ENCODE measurements around the gene PLCXD1.
"Not testable (repeated sequence)": the region's sequence is repeated elsewhere in the genome, so short reads cannot be mapped to it uniquely, and the experiment has no call there.

The PLCXD1 gene

GRCh38 chrX:262381-262909 is 18.7 kb upstream of the PLCXD1 start:
- DNase-seq (ENCODE audit: low read depth in 2 of 3, low spot score in 1 of 3), result no peak

GRCh38 chrX:264006-264405 is 17.2 kb upstream of the PLCXD1 start:
- not testable (repeated sequence) for DNase-seq (ENCODE audit: low read depth in 2 of 3, low spot score in 1 of 3)

DNA sequence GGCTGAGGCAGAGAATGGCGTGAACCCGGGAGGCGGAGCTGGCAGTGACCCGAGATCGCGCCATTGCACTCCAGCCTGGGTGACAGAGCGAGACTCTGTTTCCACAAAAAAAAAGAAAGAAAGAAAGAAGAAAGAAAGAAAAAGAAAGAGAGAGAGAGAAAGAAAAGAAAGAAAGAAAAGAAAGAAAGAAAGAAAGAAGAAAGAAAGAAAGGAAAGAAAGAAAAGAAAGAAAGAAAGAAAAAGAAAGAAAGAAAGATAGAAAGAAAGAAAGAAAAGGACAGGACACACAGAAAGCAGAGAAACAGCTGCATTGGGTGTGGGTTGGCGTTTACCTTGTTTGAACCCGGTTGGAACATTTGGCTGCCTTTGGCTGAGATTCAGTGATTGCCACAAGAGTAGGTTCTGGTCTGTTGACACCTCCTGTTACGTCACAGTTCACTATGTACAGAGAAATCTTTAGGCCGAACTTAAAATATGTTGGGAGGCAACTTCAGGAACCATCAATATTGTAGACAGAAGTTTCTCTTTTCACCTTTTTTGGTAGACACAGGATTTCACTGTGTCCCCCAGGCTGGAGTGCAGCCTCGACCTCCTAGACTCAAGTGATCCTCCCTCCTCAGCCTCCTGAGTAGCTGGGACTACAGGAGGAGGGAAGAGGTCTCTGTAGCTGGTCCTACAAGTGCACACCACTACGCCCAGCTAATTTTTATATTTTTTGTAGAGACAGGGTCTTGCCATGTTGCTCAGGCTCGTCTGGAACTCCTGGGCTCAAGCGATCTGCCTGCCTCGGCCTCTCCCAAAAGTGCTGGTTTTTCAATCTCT is 16.3 kb upstream of the PLCXD1 start:
- no peak for DNase-seq (ENCODE audit: low read depth in 2 of 3, low spot score in 1 of 3)

DNA sequence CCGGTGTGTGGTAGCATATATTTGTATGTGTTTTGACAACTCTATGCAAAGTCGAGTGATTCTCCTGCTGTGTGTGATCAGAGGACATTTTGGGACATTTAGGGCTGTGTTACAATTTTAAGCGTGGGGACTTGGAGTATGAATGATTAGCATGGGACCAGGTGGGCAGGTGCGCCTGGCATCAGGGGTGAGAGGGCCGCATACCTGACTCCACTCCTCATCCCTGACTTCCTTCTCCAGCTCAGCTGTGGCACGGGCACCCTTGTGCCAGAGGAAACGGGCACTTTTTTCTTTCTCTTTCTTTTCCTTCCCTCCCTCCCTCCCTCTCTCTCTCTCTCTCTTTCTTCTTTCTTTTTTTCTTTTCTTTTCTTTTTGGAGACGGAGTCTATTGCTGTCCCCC is 15.7 kb upstream of the PLCXD1 start:
- DNase-seq (ENCODE audit: low read depth in 2 of 3, low spot score in 1 of 3), result no peak

- DNase-seq (ENCODE audit: low read depth in 2 of 3, low spot score in 1 of 3), result no peak
Measured at GRCh38 chrX:267771-268261, 13.4 kb upstream of the PLCXD1 start.

GRCh38 chrX:270848-271367 is 10.3 kb upstream of the PLCXD1 start:
- DNase-seq (ENCODE audit: low read depth in 2 of 3, low spot score in 1 of 3), result no peak

DNA sequence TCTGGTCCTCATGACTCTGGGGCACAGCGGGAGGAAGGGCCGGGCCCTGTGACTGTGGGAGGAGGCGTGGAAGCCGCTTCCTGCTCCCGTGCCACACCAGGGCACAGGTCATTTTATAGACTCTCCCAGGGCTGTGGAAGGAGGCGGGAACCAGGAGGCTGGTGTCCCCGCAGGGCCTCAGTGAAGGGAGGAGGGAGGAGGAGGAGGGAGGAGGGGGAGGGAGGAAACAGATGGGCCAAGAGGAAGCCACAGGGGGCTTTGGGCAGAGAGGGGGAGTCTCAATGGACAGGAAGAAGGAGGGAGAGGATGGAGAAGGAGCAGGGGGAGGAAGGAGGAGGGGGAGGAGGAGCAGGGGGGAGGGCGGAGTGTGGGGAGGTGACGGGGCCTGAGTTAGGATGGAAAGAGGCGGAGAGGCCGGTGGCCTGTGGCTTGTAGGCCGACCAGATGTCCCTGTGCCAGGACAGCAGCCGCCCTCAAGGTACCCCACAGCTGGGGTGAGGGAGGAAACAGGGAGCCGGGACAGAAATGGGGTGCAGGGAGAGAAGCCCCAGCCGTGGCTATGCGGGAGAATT is 6.2 kb upstream of the PLCXD1 start:
- no peak for DNase-seq (ENCODE audit: low read depth in 2 of 3, low spot score in 1 of 3)

GRCh38 chrX:275476-275966 is 5.7 kb upstream of the PLCXD1 start:
- no peak for DNase-seq (ENCODE audit: low read depth in 2 of 3, low spot score in 1 of 3)

DNA sequence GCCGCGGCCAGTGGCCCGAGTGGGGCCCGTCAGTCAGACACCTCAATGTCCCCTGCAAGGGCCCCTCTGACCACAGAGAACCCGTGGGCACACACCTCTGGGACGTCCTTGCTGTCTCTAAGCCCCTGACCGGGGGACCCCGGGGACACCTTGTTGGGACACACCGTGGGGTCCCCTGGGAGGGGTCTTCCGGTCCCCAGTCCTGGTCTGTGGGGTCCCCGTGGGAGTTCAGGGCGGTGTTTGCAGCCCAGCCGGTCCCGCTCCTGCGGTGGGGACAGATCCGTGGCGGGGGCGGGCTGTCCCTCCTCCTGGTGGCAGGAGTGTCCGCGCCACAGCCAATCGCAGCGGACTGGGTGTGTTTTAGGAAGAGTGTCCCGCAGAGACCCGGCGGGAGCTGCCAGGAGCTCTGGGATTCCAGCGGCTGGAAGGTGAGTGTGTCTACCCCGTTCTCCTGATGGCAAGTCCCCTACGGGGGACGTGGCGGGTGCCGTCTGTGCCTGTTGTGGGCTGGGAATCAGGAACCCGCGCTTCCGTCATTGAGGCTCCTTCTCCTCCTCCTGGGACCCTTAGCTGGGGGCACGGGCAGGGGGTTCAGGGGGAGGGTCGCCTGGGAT is 5.1 kb upstream of the PLCXD1 start:
- DNase-seq (ENCODE audit: low read depth in 2 of 3, low spot score in 1 of 3), result peak in 1 of 3 donors; percentile 36

GRCh38 chrX:276581-277201 is 4.5 kb upstream of the PLCXD1 start:
- DNase-seq (ENCODE audit: low read depth in 2 of 3, low spot score in 1 of 3), result no peak

DNA sequence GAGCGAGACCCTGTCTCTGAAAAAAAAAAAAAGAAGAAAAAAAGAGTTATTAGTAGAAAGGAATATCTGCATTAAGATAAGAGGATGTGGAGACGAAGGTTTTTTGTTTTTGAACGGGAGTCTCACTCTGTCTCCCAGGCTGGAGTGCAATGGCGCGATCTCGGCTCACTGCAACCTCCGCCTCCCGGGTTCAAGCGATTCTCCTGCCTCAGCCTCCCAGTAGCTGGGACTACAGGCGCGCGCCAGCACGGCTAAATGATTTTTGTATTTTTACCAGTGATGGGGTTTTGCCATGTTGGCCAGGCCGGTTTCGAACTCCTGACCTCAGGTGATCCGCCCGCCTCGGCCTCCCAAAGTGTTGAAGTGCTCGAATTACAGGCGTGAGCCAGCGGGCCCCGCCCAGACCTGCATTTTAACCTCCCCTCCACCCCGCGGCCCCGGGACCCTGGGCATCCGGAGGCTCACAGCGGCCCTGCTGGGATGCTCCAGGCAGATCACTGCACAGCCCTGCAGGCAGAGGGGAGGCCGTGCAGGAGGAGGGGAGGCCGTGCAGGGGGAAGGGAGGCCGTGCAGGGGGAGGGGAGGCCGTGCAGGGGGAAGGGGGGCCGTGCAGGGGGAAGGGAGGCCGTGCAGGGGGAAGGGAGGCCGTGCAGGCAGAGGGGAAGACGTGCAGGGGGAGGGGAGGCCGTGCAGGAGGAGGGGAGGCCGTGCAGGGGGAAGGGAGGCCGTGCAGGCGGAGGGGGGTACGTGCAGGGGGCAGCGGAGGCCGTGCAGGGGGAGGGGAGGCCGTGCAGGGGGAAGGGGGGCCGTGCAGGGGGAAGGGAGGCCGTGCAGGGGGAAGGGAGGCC is 1.2 kb upstream of the PLCXD1 start:
- not testable (repeated sequence) for DNase-seq (ENCODE audit: low read depth in 2 of 3, low spot score in 1 of 3)

DNA sequence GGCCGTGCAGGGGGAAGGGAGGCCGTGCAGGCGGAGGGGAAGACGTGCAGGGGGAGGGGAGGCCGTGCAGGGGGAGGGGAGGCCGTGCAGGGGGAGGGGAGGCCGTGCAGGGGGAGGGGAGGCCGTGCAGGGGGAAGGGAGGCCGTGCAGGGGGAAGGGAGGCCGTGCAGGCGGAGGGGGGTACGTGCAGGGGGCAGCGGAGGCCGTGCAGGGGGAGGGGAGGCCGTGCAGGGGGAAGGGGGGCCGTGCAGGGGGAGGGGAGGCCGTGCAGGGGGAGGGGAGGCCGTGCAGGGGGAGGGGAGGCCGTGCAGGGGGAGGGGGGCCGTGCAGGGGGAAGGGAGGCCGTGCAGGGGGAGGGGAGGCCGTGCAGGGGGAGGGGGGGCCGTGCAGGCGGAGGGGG is 459 bp upstream of the PLCXD1 start:
- not testable (repeated sequence) for DNase-seq (ENCODE audit: low read depth in 2 of 3, low spot score in 1 of 3)

DNA sequence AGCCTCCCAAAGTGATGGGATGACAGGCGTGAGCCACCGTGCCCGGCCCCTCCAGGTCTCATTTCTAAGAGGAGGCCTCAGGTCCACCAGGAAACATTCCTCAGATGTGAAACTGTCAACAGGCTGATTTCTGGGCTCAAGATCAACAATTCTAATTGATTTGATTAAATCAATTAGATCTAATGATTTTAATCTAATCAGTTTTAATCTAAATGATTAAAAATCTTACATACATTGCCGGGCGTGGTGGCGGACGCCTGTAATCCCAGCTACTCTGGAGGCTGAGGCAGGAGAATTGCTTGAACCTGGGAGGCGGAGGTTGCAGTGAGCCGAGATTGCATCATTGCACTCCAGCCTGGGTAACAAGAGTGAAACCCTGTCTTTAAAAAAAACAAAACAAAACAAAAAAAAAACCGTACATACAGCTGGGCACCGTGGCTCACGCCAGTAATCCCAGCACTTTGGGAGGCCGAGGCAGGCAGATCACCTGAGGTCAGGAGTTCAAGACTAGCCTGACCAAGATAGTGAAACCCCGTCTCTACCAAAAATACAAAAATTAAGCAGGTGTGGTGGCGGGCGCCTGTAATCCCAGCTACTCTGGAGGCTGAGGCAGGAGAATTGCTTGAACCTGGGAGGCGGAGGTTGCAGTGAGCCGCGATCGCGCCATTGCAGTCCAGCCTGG is 960 bp downstream of the PLCXD1 start:
- DNase-seq (ENCODE audit: low read depth in 2 of 3, low spot score in 1 of 3), result not testable (repeated sequence)

DNA sequence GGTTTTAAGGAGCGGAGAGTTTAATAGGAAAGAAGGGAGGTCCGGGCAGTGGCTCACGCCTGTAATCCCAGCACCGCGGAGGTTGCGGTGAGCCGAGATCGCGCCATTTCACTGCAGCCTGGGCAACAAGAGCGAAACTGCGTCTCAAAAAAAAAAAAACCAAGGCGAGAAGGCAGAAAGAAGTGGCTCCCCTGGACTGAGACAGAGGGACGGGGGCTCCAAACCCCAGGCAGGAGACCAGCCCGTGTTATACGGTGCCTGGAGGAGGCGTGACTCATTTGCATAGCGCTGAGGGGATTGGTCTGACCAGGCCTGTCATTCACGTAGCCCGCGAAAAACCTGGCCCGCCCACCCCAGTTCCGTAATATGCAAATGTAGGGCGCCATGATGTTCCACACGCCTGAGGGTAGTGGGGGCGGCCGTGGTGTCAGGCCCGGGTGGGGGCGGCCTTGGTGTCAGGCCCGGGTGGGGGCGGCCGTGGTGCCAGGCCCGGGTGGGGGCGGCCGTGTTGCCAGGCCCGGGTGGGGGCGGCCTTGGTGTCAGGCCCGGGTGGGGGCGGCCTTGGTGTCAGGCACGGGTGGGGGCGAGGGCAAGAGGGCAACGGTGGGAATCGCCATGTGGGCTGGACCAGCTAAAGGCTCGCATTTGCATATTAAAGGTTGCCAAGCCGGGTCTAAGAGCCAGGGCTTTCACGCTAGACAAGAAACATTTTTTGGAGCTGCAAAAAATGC is 2.1 kb downstream of the PLCXD1 start:
- peak; percentile 87 to 90 (median 87) for DNase-seq (ENCODE audit: low read depth in 2 of 3, low spot score in 1 of 3)

GRCh38 chrX:285076-285677 is 4.0 kb downstream of the PLCXD1 start:
- no peak for DNase-seq (ENCODE audit: low read depth in 2 of 3, low spot score in 1 of 3)

DNA sequence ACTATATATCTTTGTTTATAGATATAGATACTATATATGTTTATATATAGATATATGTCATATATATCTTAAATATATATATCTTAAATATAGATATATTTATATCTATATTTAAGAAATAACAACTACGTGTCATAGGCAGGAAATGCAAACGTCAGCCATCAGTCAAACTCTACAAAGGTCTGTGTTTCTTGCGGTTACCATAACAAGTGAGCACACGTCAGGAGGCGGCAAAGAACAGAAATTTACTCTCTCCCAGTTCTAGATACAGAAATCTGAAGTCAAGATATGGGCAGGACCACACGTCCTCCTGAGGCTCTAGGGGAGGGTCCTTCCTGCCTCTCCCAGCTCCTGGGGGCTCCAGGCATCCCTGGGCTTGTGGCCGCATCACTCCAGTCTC is 6.5 kb downstream of the PLCXD1 start:
- no peak for DNase-seq (ENCODE audit: low read depth in 2 of 3, low spot score in 1 of 3)

GRCh38 chrX:288561-288991 is 7.4 kb downstream of the PLCXD1 start:
- no peak for DNase-seq (ENCODE audit: low read depth in 2 of 3, low spot score in 1 of 3)

DNA sequence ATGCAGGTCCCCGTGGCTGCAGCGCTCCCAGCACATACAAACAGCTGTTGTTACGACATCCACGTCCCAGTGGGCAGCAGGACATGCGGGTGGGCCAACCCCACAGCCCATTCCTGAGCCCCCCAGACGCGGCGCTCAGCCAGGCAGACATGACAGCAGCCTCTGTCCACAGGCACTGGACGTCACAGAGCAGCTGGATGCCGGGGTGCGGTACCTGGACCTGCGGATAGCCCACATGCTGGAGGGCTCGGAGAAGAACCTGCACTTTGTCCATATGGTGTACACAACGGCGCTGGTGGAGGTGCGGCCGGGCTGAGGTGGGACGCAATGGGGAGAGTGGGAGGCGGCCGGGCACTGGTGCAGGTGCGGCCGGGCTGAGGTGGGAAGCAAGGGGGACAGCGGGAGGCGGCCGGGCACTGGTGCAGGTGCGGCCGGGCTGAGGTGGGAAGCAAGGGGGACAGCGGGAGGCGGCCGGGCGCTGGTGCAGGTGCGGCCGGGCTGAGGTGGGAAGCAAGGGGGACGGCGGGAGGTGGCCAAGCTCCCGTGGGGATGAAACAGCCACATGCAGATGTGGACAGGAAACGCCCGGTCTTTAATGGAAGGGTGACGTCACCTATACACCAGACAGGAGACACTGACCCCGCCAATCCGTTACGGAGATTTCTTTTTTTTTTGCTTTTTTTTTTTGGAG is 9.4 kb downstream of the PLCXD1 start:
- DNase-seq (ENCODE audit: low read depth in 2 of 3, low spot score in 1 of 3), result no peak
